ENCODE measurements around the gene HERC5. TPM values are rescaled to one million over a fixed set of nuclear protein-coding genes. Genes with fewer than 3 reads are reported as not detected.
"Not testable (repeated sequence)": the region's sequence is repeated elsewhere in the genome, so short reads cannot be mapped to it uniquely, and the experiment has no call there.

The HERC5 gene
- total RNA-seq, 1 experiment from 2014 or later, result 0.63 TPM

GRCh38 chr4:88446124-88446523, 10.8 kb upstream of the HERC5 start:
- H3K27ac Mint-ChIP-seq (ENCODE audit: low read depth, unreplicated experiment), result no peak overlapping the region
- no TSS peak for BruUV-seq (replicated peaks)

GRCh38 chr4:88447371-88448095, 9.4 kb upstream of the HERC5 start:
- CTCF ChIA-PET, result interaction anchor here (0.6 to 2.2 kb wide), 6 partner anchors 9 to 106 kb away, joined by 3 to 11 read pairs (median 3); partner anchors contain the start of gene HERC5
- no peak for DNase-seq (ENCODE audit: unreplicated experiment)

More at GRCh38 chr4:88446124-88446523, 10.8 kb upstream of the HERC5 start:
- H3K27me3 Mint-ChIP-seq (ENCODE audit: insufficient read depth, unreplicated experiment), result no peaks in the 10 kb centered on the region
- no peaks in the 10 kb centered on the region for H3K36me3 Mint-ChIP-seq (ENCODE audit: insufficient read depth, unreplicated experiment)
- POLR2A ChIA-PET, result no interaction called here
- intact Hi-C loops (cut with micrococcal nuclease), result no loop called here
- CTCF ChIA-PET, result interaction anchor here (0.8 to 1.2 kb wide), 4 partner anchors 8 to 473 kb away, joined by 3 to 4 read pairs (median 3); no protein-coding TSS in a partner anchor
- TF ChIP-seq, protein P1, sequence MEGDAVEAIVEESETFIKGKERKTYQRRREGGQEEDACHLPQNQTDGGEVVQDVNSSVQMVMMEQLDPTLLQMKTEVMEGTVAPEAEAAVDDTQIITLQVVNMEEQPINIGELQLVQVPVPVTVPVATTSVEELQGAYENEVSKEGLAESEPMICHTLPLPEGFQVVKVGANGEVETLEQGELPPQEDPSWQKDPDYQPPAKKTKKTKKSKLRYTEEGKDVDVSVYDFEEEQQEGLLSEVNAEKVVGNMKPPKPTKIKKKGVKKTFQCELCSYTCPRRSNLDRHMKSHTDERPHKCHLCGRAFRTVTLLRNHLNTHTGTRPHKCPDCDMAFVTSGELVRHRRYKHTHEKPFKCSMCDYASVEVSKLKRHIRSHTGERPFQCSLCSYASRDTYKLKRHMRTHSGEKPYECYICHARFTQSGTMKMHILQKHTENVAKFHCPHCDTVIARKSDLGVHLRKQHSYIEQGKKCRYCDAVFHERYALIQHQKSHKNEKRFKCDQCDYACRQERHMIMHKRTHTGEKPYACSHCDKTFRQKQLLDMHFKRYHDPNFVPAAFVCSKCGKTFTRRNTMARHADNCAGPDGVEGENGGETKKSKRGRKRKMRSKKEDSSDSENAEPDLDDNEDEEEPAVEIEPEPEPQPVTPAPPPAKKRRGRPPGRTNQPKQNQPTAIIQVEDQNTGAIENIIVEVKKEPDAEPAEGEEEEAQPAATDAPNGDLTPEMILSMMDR (IDR thresholded peaks at IDR 0.05; ENCODE audit: unreplicated experiment), result no peak
- peak; percentile 8 for DNase-seq (ENCODE audit: unreplicated experiment)
- no peak overlapping the region for H3K4me3 Mint-ChIP-seq (ENCODE audit: unreplicated experiment)
- H3K4me1 Mint-ChIP-seq (ENCODE audit: insufficient read depth, unreplicated experiment), result no peaks in the 10 kb centered on the region
- no peaks in the 10 kb centered on the region for H3K9me3 Mint-ChIP-seq (ENCODE audit: unreplicated experiment)

DNA sequence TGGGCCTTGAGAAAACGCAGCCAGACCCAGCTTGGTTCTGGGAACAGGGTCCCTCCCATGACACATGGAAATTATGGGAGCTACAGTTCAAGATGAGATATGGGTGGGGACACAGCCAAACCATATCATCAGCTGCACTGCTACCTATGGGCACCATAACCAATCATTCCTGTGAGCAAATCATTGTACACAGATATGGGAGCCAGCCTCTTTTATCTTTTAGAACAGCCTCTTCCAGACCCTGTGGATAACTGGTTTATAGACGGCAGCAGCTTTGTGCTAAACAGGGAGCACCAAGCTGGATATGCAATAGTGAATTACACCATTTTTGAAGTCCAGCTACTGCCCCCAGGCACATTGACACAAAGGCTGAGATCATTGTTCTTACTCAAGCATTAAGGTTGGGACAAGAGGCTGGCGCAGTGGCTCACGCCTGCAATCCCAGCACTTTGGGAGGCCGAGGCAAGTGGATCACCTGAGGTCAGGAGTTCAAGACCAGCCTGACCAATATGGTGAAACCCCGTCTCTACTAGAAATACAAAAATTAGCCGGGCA, 8.6 kb upstream of the HERC5 start:
- H3K27me3 Mint-ChIP-seq (ENCODE audit: insufficient read depth, unreplicated experiment); H3K4me3 Mint-ChIP-seq (ENCODE audit: unreplicated experiment); H3K9me3 Mint-ChIP-seq (ENCODE audit: unreplicated experiment); H3K36me3 Mint-ChIP-seq (ENCODE audit: insufficient read depth, unreplicated experiment); BruUV-seq (replicated peaks); intact Hi-C loops (cut with micrococcal nuclease); H3K4me1 Mint-ChIP-seq (ENCODE audit: insufficient read depth, unreplicated experiment); H3K27ac Mint-ChIP-seq (ENCODE audit: low read depth, unreplicated experiment): not testable (repeated sequence)
- peak; percentile 28 for DNase-seq (ENCODE audit: unreplicated experiment)
- POLR2A ChIA-PET, result interaction anchor here (0.7 kb wide), 1 partner anchor 228 kb away, joined by 3 read pairs; no protein-coding TSS in a partner anchor
- CTCF ChIA-PET, result interaction anchor here (0.6 to 2.2 kb wide), 6 partner anchors 9 to 107 kb away, joined by 3 to 11 read pairs (median 3); partner anchors contain the start of gene HERC5

More at GRCh38 chr4:88447371-88448095, 9.4 kb upstream of the HERC5 start:
- Mint-ChIP-seq H3K9me3 (ENCODE audit: unreplicated experiment) (no peaks in the 10 kb centered on the region), H3K4me3 (ENCODE audit: unreplicated experiment) (no peak overlapping the region), H3K27ac (ENCODE audit: low read depth, unreplicated experiment) (no peak overlapping the region), H3K27me3 (ENCODE audit: insufficient read depth, unreplicated experiment) (no peaks in the 10 kb centered on the region), H3K36me3 (ENCODE audit: insufficient read depth, unreplicated experiment) (no peaks in the 10 kb centered on the region), H3K4me1 (ENCODE audit: insufficient read depth, unreplicated experiment) (no peaks in the 10 kb centered on the region)
- TF ChIP-seq, protein P1 (IDR thresholded peaks at IDR 0.05; ENCODE audit: unreplicated experiment), result no peak
- POLR2A ChIA-PET, result interaction anchor here (0.7 kb wide), 1 partner anchor 228 kb away, joined by 3 read pairs; no protein-coding TSS in a partner anchor
- intact Hi-C loops (cut with micrococcal nuclease), result no loop called here
- BruUV-seq (replicated peaks), result no TSS peak

- BruUV-seq (replicated peaks), result no TSS peak
- POLR2A ChIA-PET, result interaction anchor here (0.5 kb wide), 1 partner anchor 115 kb away, joined by 3 read pairs; no protein-coding TSS in a partner anchor
- Mint-ChIP-seq H3K27me3 (ENCODE audit: insufficient read depth, unreplicated experiment) (no peaks in the 10 kb centered on the region), H3K4me1 (ENCODE audit: insufficient read depth, unreplicated experiment) (no peaks in the 10 kb centered on the region), H3K36me3 (ENCODE audit: insufficient read depth, unreplicated experiment) (no peaks in the 10 kb centered on the region), H3K9me3 (ENCODE audit: unreplicated experiment) (no peaks in the 10 kb centered on the region), H3K4me3 (ENCODE audit: unreplicated experiment) (no peak overlapping the region), H3K27ac (ENCODE audit: low read depth, unreplicated experiment) (no peak overlapping the region)
- DNase-seq (ENCODE audit: unreplicated experiment), result no peak
- TF ChIP-seq, protein P1 (IDR thresholded peaks at IDR 0.05; ENCODE audit: unreplicated experiment), result no peak
- CTCF ChIA-PET, result interaction anchor here (0.6 to 2.2 kb wide), 7 partner anchors 8 to 463 kb away, joined by 3 to 11 read pairs (median 3); partner anchors contain the start of gene HERC5
- intact Hi-C loops (cut with micrococcal nuclease), result no loop called here
These were observed 8.0 kb upstream of the HERC5 start for GRCh38 chr4:88448889-88449288.

Measured in MCF 10A (cell line).